HG03064 (cell line): Measurements from ENCODE around the gene DUSP9.

Experiments
- ATAC-seq: cut with Tn5 transposase; IDR thresholded peaks from one replicate; pipeline ENCODE4 v1.9.1; 2021; ENCODE audit warnings: low read depth; ENCODE audit not compliant: unreplicated experiment

DUSP9 gene

GRCh38 chrX:153647461-153648357 lies 706 bp downstream of the DUSP9 start:
- no peak for ATAC-seq

- ATAC-seq = no peak
Observed at GRCh38 chrX:153648358-153649177, 1.6 kb downstream of the DUSP9 start.

- ATAC-seq = no peak
Observed at GRCh38 chrX:153649178-153649914, 2.3 kb downstream of the DUSP9 start.

GRCh38 chrX:153649915-153650782 lies 3.1 kb downstream of the DUSP9 start:
- no peak for ATAC-seq

- ATAC-seq = no peak
Observed at GRCh38 chrX:153650959-153651358, 4.0 kb downstream of the DUSP9 start.

GRCh38 chrX:153651540-153652079 lies 4.6 kb downstream of the DUSP9 start:
- no peak for ATAC-seq

- no peak for ATAC-seq
Observed at GRCh38 chrX:153653556-153653955, 6.6 kb downstream of the DUSP9 start.

- ATAC-seq = no peak
Observed at GRCh38 chrX:153657161-153657560, 10.2 kb downstream of the DUSP9 start.

- ATAC-seq = no peak
Observed at GRCh38 chrX:153659268-153659667, 12.3 kb downstream of the DUSP9 start.

GRCh38 chrX:153662266-153662665 lies 15.3 kb downstream of the DUSP9 start:
- no peak for ATAC-seq

- no peak for ATAC-seq
Observed at GRCh38 chrX:153665726-153666306, 18.8 kb downstream of the DUSP9 start.

GRCh38 chrX:153667281-153667955 lies 20.4 kb downstream of the DUSP9 start:
- ATAC-seq = no peak

GRCh38 chrX:153667956-153668396 lies 21.0 kb downstream of the DUSP9 start:
- no peak for ATAC-seq

- no peak for ATAC-seq
Observed at GRCh38 chrX:153668423-153669173, 21.6 kb downstream of the DUSP9 start.

GRCh38 chrX:153669174-153669890 lies 22.3 kb downstream of the DUSP9 start:
- ATAC-seq = no peak

GRCh38 chrX:153669901-153670731 lies 23.1 kb downstream of the DUSP9 start:
- ATAC-seq = no peak
